OCI-LY3 (cell line): ENCODE data around the gene TRMU.

Experiments
- H2AFZ ChIP-seq: fragments of 200-600, 300-600 bp; shearing (Covaris generic); 2 replicates; pipeline ENCODE4 v1.6.0; 2014; ENCODE audit warnings: antibody characterized with exemption, low read depth, low read length
- H3K27ac ChIP-seq: fragments of 200-600, 300-600 bp; sonication (generic); 2 replicates; pipeline ENCODE4 v1.5.1; 2014; ENCODE audit warnings: mild to moderate bottlenecking, low read length, moderate library complexity, mixed read lengths
- H3K27me3 ChIP-seq: fragments of 200-600, 300-600 bp; sonication (generic); 2 replicates; pipeline ENCODE4 v1.6.1; 2014; ENCODE audit warnings: low read depth, low read length, mixed read lengths
- H3K36me3 ChIP-seq: fragments of 200-600, 300-600 bp; sonication (generic); replicated peaks from 2 replicates; pipeline ENCODE3; 2014; ENCODE audit warnings: low read depth, low read length, mixed read lengths
- H3K4me1 ChIP-seq: fragments of 300-600, 200-600 bp; sonication (generic); 2 replicates; pipeline ENCODE4 v1.6.1; 2014; ENCODE audit warnings: low read length, mixed read lengths
- H3K4me2 ChIP-seq: fragments of 200-600, 300-600 bp; sonication (generic); 2 replicates; pipeline ENCODE4 v1.6.1; 2014; ENCODE audit warnings: low read length, mixed read lengths
- H3K4me3 ChIP-seq: fragments of 300-600, 200-600 bp; sonication (generic); 2 replicates; pipeline ENCODE4 v1.5.1; 2014; ENCODE audit warnings: antibody characterized with exemption, mild to moderate bottlenecking, low read length, moderate library complexity
- H3K79me2 ChIP-seq: fragments of 300-600, 200-600 bp; shearing (Covaris generic); 2 replicates; pipeline ENCODE4 v1.6.1; 2014; ENCODE audit warnings: mild to moderate bottlenecking, low read length, mixed read lengths
- H3K9ac ChIP-seq: fragments of 300-600, 200-600 bp; shearing (Covaris generic); 2 replicates; pipeline ENCODE4 v1.6.0; 2014; ENCODE audit warnings: mild to moderate bottlenecking, low read length, moderate library complexity
- H3K9me3 ChIP-seq: fragments of 200-600, 300-600 bp; shearing (Covaris generic); 2 replicates; pipeline ENCODE4 v1.6.1; 2014; ENCODE audit warnings: low read length, mixed read lengths; ENCODE audit not compliant: insufficient read depth
- H4K20me1 ChIP-seq: fragments of 200-600, 300-600 bp; sonication (generic); 2 replicates; pipeline ENCODE4 v1.6.1; 2016; ENCODE audit warnings: low read length, mixed read lengths; ENCODE audit not compliant: insufficient read depth
- EZH2phosphoT487 ChIP-seq: fragments of 200-600 bp; shearing (Covaris generic); IDR thresholded peaks from 2 replicates; pipeline ENCODE4 v1.6.1; 2018; ENCODE audit warnings: antibody characterized with exemption, mixed run types, low read depth
- TF ChIP-seq, protein P1 (sequence below): fragments of 200-600, 300-600 bp; sonication (generic); IDR thresholded peaks from 2 replicates; pipeline ENCODE4 v1.5.1; 2014; ENCODE audit warnings: antibody characterized with exemption, low read length, low read depth

The TRMU gene

DNA sequence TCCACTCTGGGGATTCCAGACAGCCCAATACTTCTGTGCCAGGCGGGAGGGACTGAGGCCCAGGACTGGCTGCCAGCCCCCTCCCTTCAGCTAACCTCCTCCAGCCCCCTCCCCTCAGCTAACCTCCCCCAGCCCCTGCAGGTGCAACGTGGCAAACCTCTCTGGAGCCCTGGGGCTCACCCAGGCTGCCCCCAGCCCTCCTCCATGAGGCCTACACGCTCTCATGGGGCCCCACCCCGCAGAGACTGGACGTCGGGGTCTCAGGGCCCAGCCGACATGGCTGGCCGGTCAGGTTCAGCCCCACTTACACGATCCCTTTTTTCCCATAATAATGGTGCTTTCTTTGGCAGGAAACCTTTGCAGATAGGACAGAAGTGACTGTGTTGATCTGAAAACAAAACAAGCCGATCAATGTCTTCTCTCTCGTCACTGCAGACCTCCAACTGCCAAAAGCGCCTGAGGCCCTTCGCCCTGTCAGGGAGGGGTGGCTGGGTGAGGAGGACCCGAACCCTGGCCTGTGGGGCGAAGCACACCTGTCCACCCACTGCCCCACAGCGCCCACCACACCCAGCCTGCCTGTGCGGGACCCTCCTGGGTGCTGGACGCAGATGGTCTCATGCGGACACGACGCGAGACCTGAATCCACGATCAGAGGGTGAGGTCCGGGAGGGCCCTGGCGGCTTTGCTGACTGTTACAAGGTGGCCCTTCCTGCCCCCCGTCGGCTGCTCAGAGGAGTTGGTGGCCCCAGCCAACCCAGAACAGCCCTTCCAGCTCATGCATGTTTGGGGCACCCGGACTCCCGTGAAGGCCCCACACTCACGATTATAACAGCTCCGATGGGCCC lies 33.6 kb downstream of the TRMU start:
- TF ChIP-seq, protein P1, sequence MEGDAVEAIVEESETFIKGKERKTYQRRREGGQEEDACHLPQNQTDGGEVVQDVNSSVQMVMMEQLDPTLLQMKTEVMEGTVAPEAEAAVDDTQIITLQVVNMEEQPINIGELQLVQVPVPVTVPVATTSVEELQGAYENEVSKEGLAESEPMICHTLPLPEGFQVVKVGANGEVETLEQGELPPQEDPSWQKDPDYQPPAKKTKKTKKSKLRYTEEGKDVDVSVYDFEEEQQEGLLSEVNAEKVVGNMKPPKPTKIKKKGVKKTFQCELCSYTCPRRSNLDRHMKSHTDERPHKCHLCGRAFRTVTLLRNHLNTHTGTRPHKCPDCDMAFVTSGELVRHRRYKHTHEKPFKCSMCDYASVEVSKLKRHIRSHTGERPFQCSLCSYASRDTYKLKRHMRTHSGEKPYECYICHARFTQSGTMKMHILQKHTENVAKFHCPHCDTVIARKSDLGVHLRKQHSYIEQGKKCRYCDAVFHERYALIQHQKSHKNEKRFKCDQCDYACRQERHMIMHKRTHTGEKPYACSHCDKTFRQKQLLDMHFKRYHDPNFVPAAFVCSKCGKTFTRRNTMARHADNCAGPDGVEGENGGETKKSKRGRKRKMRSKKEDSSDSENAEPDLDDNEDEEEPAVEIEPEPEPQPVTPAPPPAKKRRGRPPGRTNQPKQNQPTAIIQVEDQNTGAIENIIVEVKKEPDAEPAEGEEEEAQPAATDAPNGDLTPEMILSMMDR = no peak
- TF ChIP-seq EZH2phosphoT487 = no peak
- peaks cover 18% of the 10 kb centered on the region; the same call in 1 of the 2 replicates for H3K27me3 ChIP-seq
- no peak overlapping the region for H3K4me2 ChIP-seq
- no peaks in the 10 kb centered on the region for H3K79me2 ChIP-seq
- no peak overlapping the region for H3K27ac ChIP-seq
- H3K36me3 ChIP-seq = no peaks in the 10 kb centered on the region
- no peak overlapping the region for H3K9ac ChIP-seq
- peaks cover 12% of the 10 kb centered on the region for H3K4me1 ChIP-seq
- no peak overlapping the region for H3K4me3 ChIP-seq
- no peaks in the 10 kb centered on the region for H4K20me1 ChIP-seq
- H3K9me3 ChIP-seq = no peaks in the 10 kb centered on the region
- H2AFZ ChIP-seq = no peak overlapping the region

- no peaks in the 10 kb centered on the region for H3K79me2 ChIP-seq
- no peak overlapping the region for H3K4me2 ChIP-seq
- H3K4me1 ChIP-seq = peaks cover 12% of the 10 kb centered on the region
- no peak overlapping the region for H3K9ac ChIP-seq
- no peaks in the 10 kb centered on the region for H3K9me3 ChIP-seq
- H3K36me3 ChIP-seq = no peaks in the 10 kb centered on the region
- TF ChIP-seq, protein P1 = no peak
- TF ChIP-seq EZH2phosphoT487 = no peak
- no peak overlapping the region for H3K27ac ChIP-seq
- H3K4me3 ChIP-seq = no peak overlapping the region
- no peaks in the 10 kb centered on the region for H4K20me1 ChIP-seq
- no peak overlapping the region for H2AFZ ChIP-seq
- peaks cover 18% of the 10 kb centered on the region; the same call in 1 of the 2 replicates for H3K27me3 ChIP-seq
Measured at GRCh38 chr22:46369716-46370583, 34.4 kb downstream of the TRMU start.

DNA sequence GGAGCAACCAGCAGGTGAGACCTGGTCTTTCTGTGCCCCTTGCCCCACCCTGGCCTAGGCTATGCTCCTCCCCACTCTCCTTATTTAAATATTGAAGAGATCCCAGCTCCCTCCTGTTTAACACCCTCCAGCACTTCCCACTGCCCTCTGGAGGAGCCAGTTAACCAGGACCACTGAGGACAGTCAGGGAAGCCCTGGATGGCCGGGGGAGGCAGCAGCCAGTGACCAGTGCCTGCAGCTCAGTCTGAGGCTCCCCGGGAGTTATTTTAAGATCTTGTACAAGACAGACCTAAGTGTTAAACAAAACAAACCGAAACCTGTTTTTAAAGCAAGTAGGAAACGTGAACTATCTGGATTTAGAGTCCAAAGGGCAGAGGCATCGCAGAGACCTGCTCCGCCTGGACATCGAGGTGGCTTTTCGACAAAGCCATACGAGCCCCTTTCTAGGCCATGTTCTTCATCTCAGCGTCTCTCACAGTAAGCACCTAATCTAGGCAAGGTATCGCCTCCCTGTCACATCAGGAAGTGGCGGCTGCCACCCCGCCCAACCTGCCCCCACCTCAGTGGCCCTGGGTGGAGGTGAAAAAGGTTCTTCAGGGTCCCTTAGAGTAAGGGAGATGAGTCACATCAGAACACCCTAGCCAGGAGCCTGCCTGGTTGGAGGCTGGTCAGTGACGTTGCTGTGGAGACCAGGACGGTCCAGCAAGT lies 35.2 kb downstream of the TRMU start:
- TF ChIP-seq, protein P1 = no peak
- no peak for TF ChIP-seq EZH2phosphoT487
- Histone ChIP-seq H3K36me3 (no peaks in the 10 kb centered on the region), H3K4me3 (no peak overlapping the region), H2AFZ (no peak overlapping the region), H3K9ac (no peak overlapping the region), H3K4me2 (no peak overlapping the region), H4K20me1 (no peaks in the 10 kb centered on the region), H3K27me3 (peaks cover 18% of the 10 kb centered on the region; the same call in 1 of the 2 replicates), H3K79me2 (no peaks in the 10 kb centered on the region), H3K4me1 (peaks cover 12% of the 10 kb centered on the region), H3K27ac (no peak overlapping the region), H3K9me3 (no peaks in the 10 kb centered on the region)
